GM21786 (cell line): ENCODE measurements around the gene AOPEP.

Experiments used
- ATAC-seq: cut with Tn5 transposase; IDR thresholded peaks from one replicate; pipeline ENCODE4 v1.9.1; 2021; ENCODE audit not compliant: unreplicated experiment

Gene AOPEP, protein sequence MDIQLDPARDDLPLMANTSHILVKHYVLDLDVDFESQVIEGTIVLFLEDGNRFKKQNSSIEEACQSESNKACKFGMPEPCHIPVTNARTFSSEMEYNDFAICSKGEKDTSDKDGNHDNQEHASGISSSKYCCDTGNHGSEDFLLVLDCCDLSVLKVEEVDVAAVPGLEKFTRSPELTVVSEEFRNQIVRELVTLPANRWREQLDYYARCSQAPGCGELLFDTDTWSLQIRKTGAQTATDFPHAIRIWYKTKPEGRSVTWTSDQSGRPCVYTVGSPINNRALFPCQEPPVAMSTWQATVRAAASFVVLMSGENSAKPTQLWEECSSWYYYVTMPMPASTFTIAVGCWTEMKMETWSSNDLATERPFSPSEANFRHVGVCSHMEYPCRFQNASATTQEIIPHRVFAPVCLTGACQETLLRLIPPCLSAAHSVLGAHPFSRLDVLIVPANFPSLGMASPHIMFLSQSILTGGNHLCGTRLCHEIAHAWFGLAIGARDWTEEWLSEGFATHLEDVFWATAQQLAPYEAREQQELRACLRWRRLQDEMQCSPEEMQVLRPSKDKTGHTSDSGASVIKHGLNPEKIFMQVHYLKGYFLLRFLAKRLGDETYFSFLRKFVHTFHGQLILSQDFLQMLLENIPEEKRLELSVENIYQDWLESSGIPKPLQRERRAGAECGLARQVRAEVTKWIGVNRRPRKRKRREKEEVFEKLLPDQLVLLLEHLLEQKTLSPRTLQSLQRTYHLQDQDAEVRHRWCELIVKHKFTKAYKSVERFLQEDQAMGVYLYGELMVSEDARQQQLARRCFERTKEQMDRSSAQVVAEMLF

DNA sequence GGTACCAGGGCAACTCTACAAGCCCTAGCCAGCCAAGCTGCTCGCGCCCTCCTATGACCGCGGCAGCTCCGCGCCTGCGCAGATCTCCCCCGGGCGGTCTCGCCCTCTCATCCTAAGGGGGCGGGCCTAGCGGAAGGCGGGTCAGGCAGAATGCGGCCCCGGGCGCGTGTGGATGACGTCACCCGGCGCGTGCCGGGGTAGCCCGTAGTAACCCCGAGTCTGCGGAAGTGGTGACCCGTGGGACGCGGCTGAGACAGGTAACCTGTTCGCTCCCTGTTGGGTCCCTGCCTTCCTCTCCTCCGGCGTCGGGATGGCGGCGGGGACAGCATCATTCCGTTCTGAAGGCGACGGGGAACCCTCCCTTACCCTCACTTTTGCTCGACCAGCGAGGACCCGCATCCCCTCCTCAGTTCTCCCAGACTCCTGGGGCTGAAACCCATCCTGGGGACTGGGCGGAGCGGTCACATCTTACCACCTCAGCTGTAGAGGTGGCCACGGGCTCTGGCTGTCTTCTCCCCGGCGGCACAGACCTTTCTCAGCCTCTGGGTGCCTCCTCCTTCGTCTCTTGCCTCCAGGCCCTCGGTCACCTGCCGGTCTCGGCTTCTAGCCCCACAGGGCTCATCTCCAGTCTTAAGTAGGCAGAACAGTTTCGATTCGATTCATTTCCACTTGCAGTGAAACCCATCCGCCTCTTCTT is at the start of gene AOPEP:
AOPEP (plus strand) TSS at position 205 of the 697 bp plus-strand sequence. CDS start 33,085 bp downstream, outside the sequence.
- peak; percentile 95 for ATAC-seq

DNA sequence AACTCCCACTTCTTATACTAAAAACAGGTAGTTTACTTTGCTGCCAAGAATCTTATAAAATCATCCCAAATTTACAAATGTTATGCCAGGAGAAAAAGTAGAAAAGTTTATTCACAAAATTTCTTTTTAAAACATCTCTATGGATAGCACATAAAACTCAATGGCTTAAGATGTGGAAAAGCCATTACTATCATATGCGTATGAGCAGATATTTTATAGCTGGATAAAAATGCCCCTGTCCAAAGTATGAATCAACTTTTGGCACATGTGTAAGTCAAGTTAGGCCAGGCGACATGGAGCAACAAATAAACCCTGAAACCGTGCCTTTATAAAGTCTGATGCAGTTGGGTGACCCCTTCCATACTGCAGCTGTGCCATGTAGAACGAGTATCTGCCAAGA is 48.6 kb upstream of the AOPEP start:
- no peak for ATAC-seq

DNA sequence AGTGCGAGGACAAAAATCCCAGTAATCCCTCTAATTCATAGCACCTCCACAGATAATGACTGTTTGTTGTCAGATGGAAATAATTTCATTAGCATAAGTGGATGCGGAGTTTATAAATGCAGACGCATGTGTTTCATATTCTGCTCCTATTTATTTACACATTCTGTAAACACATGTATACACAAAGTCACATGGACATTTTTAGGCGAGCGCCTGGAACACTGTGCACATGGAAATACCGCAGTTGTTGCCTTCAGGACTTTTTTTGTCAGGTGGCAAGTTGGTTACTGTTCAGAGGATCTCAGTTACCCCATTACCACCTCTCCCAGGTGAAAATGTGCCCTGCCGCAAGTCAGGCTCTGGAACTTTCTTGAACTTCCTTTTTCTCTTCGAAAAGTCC is 46.9 kb upstream of the AOPEP start:
- ATAC-seq = no peak

DNA sequence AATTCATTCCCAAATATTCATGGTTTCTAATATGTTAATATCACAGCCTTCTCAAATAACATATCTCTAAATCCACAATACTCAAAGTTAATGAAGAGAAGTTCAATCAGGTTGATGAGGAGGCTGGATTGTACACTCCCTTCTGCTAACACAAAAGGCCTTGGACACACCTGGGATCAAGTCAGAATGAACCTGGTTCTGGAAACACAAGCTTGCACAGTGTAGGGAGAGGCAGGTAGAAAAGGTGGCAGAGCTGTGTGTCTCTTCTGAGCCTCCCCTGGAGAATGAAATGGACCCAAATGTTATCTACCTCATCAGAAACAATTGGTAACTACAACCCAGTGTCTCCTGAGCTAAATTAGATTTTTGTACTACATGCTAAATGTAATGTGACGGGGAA is 46.5 kb upstream of the AOPEP start:
- no peak for ATAC-seq

DNA sequence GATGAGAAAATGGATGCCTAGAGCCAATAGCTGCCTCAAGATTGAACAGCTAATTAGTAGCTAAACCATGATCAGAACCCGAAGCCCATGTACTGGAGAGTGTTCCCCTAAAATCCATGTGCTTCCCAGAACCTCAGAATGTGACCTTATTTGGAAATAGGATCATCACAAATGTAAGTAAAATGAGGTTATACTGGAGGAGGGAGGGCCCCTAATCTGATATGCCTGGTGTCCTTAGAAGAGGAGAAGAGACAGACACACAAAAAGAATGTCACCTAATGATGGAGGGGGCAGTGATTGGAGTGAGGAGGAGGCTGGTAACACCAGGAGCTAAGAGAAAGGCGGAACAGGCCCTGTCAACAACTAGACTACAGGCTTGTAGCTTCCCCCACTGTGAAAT is 45.9 kb upstream of the AOPEP start:
- ATAC-seq = no peak

DNA sequence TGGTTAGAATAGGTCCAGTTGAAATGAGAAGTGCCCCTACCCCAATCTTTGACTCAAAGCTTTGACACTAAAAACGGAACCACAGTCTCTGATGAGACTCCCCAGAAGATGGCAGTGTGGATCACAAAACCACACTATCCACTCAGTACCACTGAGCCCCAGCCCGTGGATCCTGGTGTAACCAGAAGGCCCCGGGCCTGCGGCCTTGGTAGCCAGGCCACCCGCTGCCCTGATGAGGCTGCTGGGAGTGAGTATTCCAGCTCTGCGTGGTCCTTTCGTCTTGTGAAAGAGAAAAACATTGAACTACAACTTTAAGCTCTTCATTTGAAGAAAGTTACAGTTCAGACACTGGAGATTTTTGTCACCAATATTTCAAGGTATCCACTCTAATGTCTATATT is 45.0 kb upstream of the AOPEP start:
- no peak for ATAC-seq

DNA sequence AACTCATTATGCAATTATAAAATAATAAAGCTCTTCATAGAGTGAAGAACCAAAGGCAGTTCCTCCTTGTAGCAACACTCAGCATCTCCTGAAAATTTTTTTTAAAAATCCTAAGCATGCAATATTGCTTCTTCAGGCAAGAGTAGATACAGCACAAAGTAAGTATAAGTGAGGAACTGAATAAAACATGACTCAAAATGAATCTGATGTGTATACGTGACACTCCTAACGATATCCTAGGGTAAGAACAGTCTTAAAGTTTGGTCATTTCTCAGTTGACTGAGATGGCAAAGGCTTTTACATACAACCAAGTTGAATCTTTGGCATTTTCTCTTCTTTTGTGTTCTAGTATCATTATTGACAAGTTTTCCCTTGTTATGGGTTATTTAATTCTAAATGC is 41.1 kb upstream of the AOPEP start:
- ATAC-seq = no peak

DNA sequence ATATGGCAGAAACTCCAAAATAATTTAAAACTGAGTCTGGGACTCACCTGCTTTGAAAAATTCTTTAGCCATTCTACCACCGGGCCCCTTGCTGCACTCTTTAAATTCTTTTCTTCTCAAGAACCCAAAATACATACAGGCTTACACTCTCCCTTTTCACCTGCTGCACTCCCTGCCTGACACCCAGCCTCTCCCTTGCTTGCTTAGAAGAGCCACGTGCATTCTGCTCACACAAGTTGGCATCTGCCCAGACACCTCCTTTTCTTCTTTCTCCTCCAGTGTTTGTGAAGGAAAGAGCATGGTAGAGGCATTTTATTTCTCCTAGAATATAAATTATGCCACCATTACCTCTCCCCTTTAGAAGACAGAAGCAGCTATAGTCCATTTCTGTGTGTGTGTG is 39.0 kb upstream of the AOPEP start:
- ATAC-seq = no peak

DNA sequence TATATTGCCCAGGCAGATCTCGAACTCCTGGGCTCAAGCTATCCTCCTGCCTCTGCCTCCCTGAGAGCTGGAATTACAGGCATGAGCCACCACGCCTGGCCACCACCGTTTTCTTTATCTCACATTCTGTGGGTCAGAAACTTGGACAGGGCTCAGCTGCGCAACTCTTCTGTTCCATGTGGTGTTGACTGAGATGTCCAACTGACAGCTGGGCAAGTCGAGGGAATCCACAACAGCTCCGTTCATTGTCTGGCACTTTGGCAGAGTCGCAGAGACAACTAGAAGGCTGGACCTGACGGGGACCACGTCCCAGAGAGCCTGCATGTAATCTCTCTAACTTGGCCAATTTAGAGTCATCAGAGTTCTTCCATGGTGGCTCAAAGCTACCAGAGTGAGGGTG is 36.2 kb upstream of the AOPEP start:
- ATAC-seq = no peak

DNA sequence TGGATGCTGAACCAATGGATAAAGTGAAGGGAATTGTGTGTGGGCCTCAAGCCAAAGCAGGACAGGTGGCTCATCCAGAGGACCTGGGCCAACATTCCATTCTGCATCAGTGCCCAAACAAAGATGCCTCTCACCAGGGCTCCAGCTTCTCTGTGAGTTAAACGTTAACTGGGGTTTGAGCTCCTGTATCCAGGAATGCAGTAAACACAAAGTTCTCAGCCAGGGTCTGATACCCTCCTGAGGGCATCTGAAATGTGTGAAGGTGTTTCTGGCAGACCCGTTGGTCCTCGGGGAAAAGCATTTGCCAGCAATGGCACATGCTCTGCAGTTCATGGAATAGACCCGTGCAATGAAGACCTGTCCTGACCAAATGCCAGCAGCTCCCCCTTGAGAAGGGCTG is 33.9 kb upstream of the AOPEP start:
- no peak for ATAC-seq

DNA sequence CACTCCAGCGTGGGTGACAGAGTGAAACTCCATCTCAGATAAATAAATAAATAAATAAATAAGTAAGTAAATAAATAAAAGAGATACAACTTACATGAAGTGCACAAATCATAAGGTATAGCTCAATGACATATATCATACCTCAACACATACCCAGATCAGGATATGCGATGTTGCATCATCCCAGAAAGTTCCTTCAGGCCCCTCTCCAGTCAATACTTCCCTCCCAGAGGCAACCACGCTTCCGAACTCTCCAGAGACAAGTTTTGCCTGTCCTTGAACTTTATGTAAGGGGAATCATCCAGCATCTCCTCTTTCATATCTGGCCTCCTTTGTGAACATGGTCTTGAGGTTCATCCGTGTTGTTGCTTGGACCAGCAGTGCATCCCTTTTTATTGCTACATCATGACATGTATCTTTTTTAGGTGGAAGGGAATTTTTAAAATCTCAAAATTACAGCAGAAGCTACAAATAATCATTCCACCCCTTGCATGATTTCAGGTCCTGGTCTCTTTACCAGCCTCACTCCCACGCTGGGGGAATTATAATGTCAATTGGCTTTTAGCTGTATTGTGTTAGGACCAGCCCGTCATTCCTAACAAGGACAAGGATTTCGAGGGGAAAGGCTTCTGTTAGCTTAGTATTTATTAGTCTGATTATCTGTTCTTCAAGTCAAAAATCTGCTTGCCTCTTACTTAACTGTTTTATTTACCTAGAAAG is 32.9 kb upstream of the AOPEP start:
- ATAC-seq = no peak

DNA sequence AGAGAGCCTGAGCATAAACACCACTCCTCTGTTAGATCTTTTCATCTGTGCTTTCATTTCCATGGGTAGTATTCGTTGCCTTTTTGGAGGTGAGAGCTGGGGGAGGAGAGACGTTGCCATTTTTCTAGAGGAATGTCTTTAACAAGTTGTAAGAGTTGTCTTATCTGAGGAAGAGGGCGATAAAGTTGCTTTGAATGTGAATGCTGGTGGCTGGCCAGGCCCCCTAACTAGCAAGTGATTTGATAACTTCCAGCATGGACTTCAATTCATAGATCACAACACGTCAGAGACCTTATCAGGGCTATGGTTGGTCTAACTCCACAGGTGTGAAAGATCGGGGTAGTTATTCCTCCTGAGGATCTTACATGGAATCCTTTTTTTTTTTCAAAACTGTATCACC is 30.0 kb upstream of the AOPEP start:
- ATAC-seq = no peak

DNA sequence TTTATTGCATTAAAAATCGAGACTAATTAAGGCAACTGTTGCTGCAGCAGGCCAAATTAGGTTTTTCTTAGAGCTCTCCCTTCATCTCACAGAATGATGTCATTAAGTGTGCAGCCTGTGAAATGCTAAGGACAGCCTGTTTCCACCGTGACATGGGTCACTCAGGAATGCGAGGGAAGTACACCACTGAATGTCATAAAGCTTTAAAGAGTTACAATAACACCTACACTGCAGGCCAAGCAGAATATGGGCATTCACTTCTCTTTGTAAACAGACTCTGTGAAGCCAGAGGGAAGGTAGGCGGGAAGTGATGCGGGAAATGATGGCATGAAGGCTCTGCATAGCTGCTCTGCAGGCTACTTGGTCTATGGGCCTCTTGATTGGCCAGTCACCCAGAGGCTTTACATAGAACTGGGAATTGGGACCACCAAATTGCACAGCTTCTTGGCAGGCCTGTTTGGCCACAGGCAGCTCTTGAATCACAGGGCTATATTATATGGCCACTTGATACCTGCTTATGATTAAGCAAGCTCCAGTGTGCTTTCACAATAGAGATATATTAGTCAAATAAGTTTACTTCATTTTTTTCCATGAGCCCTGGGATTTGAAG is 28.4 kb upstream of the AOPEP start:
- no peak for ATAC-seq

DNA sequence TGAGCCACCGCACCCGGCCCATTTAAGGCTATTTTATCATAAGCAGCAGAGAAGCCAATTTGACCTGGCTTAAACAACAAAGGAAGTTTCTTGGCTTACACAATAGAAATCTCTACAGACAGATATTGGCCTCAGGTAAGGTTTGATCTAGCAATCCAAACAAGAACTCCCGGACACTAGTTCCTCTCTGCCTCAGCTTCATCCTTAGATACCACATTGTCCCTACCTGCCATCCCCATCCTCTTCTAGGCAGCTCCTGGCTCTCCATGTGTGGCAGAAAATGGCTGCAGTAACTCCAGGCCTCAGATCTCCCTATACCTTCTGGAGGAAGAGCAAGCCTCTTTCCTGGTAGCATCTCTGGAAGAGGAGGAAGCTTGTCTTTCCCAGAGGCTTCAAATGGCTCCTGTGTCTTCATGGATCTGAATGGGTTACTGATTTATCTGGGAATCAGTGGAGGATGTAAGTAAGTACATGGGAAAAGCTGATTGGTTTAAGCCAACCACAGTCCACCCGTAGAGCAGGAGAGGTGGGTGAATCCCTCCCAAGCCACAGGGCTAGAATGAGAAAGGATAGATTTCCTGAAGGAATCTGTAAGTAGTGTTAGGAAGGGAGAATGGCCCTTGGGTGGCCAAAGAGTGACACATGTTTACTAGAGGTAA is 26.7 kb upstream of the AOPEP start:
- ATAC-seq = no peak

DNA sequence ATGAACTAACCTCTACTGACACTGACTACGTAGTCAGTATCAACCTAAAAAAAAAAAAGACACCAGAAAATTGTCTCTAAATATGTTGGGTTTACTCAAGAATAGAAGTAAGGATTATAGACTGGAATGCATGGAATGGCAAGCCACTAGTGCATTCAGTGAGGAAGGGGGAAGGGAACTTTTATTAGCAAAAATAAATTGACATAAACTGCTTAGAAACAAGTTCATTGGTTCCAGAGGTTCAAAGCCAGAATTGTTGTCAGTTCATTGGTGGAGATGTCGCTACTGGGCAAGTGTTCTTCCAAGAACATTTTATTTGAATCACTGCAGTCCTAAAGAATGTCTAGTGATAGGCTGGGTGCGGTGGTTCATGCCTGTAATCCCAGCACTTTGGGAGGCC is 26.1 kb upstream of the AOPEP start:
- ATAC-seq = no peak

DNA sequence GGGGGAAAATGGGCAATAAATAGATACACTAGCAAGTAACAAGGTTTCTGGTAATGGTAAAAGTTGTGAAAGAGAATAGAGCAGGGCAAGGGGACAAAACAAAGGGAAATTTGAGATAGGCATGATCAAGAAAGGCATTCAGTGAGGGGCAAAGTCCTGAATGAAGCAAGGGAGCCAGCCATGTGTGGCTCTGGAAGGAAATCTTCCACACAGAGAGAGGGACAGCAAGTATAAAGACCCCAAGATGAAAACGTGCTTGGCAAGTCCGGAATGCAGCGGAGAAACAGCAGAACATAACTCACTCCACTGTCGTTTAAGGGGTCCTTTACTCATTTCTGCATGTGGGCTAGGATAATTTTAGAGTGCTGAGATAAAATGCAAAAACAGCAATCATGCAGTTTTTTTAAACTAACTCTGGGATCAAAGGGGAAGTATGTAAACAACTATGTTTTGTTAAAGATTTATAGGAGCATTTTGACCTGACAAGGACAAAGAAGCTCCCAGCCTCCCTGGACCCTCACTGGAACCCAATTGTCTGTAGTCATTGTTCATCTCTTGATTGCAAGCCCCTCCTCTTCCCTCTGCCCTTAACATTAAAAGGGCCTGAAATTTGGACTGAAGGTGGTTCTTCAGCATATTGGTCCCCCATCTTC is 22.9 kb upstream of the AOPEP start:
- no peak for ATAC-seq

DNA sequence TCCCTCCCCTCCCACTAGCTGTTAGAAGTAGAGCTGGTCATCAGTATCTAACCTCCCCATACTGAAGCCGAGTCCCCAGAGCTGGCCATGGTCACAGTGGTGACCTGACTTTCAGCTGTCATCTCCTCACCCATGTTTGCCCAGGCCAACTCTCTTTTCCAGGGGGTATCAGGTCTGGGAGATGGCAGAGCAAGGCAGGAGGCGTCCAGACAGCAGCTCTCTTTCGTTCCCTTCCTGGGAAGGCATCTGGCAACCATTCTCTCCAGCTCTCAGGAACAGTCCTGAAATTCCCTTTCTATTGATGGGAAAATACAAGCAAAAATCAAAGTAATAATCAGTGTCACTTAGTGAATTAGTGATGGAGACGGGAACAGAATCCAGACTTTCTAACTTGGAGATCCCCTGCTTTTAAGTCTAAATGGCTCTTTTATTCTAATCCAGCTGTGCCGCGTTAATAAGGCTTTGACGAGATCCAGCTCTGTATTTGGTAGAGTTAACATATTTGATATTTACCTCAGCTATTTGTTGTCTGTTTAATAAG is 21.3 kb upstream of the AOPEP start:
- no peak for ATAC-seq

DNA sequence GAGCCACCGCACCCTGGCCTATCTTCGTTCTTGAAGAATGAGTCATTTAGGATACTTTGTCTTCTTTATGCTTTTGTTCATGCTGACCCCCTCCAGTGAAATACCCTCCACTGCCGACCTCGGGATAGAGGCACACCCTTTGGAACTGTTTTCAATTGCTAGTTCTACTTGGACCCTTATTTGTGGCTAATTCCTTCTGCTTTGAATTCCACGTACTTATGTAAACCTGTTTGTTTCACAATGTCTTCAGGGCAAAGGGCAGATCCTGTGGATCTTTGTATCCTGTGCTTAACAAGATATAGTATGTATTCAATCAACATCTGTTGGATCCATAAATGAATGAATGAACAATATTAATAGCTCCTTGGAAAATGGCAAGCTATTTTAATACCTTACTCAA is 19.6 kb upstream of the AOPEP start:
- no peak for ATAC-seq

DNA sequence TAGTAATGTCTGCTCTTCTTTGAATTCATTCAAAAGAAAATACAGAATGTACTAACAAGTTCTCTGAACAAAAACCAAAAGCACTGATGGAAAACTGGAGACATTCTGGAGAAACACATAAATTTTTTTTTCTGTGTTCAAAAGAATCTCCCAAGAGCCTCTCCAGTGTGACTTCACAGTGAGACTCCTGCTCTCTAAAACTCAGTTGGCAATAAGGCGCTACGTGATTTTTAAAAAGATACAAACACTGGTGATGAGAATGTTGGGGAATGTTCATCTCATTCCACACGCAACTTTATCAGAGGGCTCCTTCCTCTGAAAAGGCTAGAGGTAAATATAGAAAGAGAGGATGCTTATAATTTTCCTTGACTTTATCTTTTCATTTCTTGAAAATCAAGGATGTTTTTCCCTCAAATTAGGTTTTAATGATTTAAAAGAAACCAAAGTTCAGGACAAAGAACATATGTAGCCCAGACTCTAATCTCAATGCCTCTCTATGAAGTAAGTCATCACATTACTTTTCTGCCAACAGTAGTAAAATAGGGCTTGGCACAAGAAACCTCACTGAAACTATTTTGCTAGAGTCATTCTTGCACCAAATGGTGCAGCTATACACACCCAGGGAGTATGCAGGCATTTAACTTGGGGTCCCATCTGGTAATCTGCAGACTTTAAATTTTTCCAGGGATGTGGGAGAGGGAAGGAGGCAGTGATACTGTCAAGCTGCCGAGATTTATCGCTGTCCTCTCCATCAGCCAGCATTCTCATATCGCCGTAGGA is 12.9 kb upstream of the AOPEP start:
- no peak for ATAC-seq
